Fibroblast of the aortic adventitia (primary cell): Measurements from ENCODE around the gene ANXA8L1. TPM values are rescaled to one million over a fixed set of nuclear protein-coding genes. Genes with fewer than 3 reads are reported as not detected.
A peak's percentile ranks its signal among the peaks of the same experiment; 100 is the strongest.
"Not testable (repeated sequence)": the region's sequence is repeated elsewhere in the genome, so short reads cannot be mapped to it uniquely, and the experiment has no call there.

Experiments
- DNase-seq: peaks from one replicate; pipeline ENCODE4 v3.0.0-alpha.2; 2010; ENCODE audit warnings: low read depth
- H3K4me3 ChIP-seq: 2 replicates; pipeline ENCODE4 v1.5.1; 2011; ENCODE audit warnings: low read depth, mild to moderate bottlenecking, control low read depth, low read length, moderate library complexity
- total RNA-seq: library from RNA; depleted of rRNA; stranded (reverse); fragments of >200 nt; gene quantifications from 2 replicates; pipeline ENCODE4 v1.2.3, GENCODE V29; 2012; ENCODE audit warnings: low replicate concordance

ANXA8L1 gene
- total RNA-seq, 1 donor, result not detected

DNA sequence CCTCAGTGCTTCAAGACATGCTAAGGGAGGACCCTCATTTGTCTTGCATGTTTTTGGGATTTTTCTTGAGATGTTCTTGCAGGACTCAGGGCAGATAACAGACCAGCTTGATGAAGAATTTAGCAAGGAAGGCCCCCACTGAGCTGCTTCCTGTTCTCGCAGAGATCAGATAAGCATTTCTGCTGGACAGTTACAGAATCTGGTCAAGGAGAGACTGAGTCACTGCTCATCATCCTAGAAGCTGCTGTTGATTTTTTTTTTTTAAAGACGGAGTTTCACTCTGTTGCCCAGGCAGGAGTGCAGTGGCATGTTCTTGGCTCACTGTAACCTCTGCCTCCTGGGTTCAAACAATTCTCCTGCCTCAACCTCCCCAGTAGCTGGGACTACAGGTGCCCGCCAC, 1.2 kb upstream of the ANXA8L1 start:
- H3K4me3 ChIP-seq, DNase-seq: not testable (repeated sequence)

DNA sequence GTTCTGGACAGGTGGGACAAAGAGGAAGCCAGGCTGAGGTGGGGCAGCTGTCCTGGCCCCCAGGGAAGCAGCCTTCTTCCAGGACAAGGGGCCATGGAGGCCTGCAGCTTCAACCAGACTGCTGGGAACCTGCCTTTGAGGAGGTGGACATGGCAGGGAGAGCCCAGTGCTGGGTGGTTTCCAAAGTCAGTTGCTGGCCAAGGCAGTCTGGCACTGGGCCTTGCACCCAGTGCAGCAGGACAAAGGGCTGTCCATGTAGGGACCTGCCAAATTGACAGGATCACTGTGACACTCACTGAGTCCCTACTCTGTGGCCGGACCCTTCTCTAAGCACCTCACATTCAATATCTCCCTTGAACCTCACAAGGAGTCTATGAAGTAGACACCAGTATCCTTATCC, 1.4 kb downstream of the ANXA8L1 start:
- H3K4me3 ChIP-seq, DNase-seq: not testable (repeated sequence)

DNA sequence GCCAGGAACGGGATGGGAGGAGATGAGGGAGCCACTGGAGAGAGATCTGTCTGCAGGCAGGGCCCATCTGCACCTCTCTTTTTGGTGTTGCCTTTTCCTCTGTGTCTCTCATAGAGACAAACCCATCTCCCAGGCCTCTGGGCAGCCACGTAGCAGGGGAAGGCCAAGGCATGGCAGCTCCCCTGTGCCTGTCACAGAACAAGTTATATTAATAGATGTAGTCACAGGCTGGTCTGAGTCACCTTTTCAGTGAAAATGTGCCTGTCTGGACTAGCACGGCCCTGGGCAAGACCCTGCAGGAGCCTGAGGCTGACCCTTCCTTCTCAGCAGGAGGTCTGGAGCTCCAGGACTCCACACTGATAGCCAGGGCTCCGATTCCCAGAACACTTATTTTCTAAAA, 2.1 kb downstream of the ANXA8L1 start:
- not testable (repeated sequence) for H3K4me3 ChIP-seq, DNase-seq

DNA sequence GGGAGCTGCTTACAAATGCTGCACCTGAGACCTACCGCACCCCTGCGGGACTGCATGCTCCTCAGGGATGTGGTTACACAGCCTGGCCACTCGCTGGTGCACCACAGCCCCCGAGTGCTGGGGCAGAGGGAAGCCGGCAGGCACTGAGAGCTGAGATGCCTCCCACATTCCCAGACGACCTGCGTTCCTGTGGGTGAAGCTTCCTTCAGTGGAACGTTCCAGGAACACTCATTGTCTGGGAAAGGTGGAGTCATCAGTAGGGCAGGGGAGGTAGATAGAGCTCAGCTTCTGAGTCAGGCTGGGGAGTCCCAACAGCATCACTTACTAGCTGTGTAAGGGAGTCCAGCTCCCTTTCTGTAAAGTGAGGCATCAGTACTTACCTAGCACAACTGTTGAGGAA, 2.5 kb downstream of the ANXA8L1 start:
- DNase-seq, result not testable (repeated sequence)

DNA sequence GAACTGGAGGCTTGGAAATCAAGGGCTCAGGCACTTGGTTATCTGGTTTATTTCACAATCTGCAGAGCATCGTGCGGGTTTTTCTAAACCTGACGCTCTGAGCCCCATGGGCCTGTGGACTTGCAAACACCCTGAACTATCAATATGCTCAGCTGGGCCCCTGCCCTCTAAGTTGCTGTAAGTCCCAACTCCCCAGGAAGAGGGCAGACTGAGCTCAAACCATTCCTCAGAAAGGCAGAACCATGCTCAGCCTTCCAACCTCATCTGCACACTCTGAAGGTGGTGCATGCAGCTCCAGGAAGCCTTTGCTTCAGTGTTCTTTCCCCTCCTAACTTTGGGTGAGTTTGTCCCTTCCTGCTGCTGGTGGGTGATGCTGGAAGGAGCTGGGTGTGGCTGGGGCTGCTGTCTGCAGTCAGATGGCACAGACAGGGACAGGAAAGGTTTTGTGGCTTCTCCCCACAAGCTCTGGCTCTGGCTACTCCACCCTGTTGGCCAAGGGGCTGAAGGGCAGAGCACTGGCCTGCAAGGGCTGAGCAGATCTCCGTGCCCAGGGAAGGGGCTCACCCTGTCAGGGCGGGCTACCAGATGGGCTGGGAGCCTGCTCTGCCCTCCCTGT, 3.8 kb downstream of the ANXA8L1 start:
- not testable (repeated sequence) for DNase-seq, H3K4me3 ChIP-seq

More for the DNA sequence above, 2.5 kb downstream of the ANXA8L1 start:
- H3K4me3 ChIP-seq, result not testable (repeated sequence)

DNA sequence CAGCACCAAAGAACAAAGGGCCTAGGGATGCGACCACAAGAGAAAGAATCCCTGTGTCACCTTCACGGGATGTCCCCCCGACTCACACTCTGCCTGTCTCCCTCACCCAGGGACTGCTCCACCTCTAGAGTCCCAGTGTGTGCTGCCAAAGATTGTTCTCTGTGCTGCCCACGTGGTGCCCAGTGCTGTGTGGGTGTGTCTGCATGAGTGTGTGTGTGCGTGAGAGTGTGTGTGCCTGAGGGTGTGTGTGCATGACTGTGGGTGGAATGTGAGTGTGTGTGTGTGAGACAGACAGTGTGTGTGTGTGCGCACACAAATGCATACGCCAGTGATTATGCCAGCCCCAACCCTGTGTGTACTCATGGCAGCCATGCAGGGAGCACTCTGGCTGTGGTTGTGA, 10.3 kb downstream of the ANXA8L1 start:
- DNase-seq, H3K4me3 ChIP-seq: not testable (repeated sequence)

DNA sequence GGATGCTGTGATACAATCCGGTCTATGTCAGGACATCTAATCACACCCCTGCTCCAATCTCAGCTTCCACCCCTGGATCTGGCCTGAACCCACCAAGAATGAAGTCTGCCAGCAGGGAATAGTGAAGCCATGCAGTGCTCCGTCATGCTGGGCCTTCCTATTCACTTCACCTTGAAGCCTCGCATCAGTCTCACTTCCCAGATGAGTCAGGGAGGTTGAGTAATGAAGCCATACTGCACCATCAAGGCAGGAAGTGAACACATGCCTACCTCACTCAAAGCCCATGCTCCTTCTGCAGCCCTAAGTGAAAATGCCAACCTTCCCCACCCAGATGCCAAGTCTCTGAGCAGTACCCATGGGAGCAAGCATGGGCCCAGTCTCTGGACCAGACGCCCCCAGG, 11.1 kb downstream of the ANXA8L1 start:
- not testable (repeated sequence) for DNase-seq, H3K4me3 ChIP-seq

DNA sequence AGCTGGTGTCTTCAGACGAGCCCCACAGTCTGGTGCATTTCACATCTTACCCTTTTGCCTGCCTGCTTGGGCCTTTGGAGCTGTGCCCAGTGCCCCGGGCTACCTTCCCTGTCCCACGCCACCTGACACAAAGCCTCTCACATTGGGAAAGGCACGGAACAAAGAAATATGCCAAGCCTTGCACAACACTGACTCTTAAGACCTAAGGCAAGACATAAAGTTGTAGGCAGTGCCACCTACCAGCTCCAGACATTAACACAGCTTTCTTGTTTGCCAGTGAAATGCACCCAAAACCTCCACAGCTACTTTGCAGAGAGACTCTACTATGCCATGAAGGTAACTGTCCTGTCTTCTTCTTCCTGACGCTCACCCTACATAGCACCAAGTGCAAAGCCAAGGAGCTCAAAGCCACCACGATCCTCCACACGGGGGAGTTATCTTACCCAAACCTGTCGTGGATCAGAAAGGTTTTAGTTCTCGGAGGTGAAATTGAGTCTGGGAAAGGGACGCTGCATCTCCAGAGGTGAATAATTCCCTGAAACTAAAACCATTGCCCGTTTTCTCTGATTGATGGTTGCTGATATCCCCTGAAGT, 11.8 kb downstream of the ANXA8L1 start:
- H3K4me3 ChIP-seq, DNase-seq: not testable (repeated sequence)

DNA sequence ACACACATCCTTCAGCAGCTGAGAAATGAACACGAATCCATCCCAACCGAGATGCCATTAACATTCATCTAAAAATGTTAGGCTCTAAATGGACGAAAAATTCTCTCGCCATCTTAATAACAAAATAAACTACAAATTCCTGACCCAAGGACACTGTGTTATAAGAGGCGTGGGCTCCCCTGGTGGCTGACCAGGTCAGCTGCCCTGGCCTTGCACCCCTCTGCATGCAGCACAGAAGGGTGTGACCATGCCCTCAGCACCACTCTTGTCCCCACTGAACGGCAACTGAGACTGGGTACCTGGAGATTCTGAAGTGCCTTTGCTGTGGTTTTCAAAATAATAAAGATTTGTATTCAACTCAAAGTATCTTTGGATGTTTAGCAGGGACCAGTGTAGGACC, 15.8 kb downstream of the ANXA8L1 start:
- DNase-seq, H3K4me3 ChIP-seq: not testable (repeated sequence)

DNA sequence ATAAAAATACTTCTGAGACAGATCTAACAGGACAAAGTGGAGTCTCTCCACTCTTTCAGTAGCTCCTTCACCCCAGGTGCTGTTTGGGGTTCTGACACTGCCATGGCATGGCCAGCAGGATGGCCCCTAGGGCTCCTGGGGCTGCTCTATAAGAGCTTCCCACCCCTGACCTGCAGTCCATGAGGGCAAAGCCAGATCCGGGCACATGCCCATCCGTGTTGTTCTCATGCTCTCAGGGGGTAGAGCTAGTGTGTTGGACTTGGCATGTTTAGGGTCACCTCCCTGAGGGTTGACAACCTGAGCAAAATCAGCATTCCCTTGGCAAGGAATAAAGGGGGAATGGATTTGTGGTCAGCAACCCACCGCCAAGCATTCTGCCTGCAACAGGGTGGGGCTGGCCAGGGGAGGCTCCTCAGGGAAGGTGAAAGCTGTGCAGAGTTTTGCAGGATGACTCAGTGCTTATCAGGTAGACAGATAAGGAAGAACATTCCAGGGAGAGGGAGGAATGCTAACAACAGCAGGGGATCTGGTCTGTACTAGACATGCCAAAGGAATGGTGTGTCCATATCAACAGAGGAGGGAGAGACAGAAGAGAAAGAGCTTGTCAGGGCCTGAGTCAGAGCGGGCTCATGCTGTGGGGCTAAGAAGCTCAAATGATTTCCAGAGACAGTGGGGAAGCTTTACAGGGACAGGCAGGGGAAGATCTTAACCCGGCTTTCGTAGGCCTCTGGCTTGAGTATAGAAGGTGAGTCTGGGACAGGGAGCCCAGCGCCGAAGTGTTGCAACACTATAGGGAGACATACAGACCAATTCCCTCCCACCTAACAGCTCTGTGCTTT, 21.1 kb downstream of the ANXA8L1 start:
- peak; percentile 56 for DNase-seq
- H3K4me3 ChIP-seq, result not testable (repeated sequence)

DNA sequence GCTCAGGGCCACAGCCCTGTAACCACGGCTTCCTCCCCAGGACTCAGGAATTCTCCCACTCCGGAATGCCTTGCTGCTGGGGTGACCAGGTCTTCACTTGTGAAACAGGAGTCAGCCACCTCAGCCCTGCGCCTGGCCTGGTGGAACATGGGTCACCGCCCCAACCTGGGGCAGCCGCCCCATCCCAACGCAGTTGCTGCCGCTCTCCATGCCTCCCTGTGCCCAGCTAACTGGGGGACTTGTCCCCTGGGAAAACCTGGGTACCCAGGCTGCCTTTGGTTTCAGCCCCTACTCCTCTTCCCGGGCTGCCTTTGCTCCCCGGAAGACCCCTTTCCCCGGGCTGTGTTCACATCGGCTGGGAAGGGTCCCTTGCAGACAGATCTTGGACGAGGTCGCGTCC, 22.2 kb downstream of the ANXA8L1 start:
- H3K4me3 ChIP-seq, DNase-seq: not testable (repeated sequence)

DNA sequence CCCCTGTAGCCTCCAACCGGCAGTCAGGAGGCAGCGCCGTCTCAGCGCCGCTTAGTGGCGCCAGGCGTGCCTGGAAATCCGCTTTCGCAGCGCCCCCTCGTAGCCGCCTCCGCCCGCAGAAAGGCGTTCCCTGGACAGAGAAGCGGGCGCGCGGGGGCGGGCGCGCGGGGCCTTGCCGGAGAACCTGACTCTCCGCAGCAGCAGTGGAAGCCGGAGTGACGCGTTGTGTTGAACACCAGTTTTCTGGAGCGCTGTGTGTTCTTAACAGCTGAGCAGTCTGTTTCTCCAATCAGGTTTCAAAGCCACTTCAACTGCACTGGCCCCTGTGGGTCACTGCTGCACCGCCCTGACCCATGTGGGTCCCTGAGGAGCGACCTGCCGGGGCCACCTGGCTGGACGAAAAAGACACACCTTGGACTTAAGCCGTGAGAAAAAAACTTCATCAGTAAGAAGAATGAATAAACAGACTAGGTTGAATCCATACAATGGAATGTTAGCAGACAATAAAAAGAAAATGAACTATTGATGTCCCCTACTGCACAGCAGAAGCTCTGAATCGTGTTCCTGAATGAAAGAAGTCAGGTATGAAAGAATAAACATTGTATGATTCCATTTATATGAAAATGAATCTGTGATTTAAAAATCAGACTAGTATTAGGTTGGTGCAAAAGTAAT, 22.8 kb downstream of the ANXA8L1 start:
- H3K4me3 ChIP-seq, result peak overlapping the region; percentile 66
- DNase-seq, result peak; percentile 65

DNA sequence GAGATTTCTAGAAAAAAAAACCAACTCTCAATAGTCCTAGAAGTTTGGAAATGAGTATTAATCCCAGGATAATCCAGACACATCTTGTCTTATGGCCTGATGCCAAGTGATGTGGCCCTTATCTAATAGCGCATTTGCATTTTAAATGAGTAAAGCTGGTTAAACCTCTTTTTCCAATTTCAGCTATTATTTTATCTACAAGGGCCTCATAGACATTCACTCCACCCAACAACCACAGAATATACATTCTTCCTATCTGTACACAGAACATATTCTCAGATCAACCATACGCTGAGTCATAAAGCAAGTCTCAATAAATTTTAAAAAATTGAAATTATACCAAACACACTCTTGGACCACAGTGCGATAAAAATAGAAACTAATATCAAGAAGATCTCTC, 34.0 kb downstream of the ANXA8L1 start:
- DNase-seq, H3K4me3 ChIP-seq: not testable (repeated sequence)

DNA sequence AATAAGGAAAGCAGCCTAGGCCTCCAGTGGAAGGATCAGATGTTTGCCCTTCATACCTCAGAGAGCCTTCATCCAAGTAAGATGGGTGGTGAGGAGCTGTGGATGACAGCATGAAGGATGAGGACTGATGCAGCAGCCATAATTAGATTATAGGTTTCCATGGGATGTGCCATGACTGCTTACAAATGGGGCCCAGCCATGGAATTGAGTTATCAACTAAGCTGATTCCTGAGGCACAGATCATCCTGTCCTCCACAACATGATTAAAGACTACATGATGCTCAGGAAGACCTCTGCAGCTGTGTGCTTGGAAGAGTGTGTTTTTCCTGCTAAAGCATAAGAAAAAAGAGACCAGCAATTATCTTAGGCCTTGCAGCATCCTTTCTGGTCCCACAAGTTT, 35.5 kb downstream of the ANXA8L1 start:
- H3K4me3 ChIP-seq, DNase-seq: not testable (repeated sequence)

DNA sequence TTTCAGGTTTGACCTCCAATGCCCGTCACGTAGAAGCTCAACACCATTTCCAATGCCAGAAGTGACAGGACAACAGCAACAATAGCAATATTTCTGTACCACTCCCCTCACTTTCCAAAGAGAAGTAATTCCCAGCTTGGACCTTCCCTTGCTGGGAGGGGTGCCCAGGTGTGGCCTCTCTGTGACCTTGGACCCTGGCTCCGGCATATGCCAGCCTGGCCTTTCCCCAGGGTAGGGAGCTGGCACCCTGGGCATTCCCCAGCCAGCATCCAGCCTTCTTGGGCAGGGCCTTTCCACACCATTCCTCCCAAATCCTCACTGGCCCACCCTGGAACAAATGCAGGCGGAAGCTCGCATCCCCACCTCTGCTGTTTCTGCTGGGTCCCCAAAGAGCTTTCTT, 37.1 kb downstream of the ANXA8L1 start:
- not testable (repeated sequence) for DNase-seq, H3K4me3 ChIP-seq

DNA sequence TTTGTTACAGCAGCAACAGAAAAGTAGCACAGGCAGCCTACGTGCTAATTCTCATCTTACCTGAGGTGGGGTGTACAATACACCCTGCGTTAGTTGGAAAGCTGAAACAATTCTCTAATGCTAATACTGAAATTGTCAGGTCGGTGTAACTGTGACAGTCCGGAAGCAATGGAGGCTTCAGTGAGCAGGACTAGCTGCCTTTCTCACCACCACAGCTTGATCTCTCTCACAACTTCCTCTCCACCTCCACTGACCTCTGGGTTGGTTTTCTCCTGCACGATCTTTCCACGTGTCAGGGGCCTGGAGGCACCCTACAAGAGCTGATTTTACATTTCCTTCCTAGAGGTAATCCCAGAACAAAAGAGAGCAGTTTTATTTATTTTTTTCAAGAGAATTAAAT, 39.7 kb downstream of the ANXA8L1 start:
- DNase-seq, H3K4me3 ChIP-seq: not testable (repeated sequence)

DNA sequence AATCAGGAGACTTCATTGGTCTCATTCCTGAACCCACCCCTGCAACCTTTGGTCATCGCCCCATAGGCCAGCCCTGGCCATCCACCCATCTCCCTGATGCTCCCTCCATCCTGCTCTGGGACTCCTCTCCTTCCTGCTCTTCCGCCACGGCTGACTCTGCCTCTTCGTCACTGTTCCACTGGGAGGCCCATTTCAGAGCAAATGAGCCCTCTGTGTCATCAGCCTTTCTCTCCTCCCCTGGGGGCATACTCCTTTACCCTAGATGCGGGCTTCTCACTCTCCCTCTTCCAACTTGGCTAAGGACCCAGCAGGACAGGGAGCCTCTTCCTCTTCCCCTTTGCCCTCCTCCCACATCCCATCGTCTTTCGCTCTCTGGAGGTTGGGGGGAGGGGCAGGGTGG, 42.7 kb downstream of the ANXA8L1 start:
- not testable (repeated sequence) for H3K4me3 ChIP-seq, DNase-seq

DNA sequence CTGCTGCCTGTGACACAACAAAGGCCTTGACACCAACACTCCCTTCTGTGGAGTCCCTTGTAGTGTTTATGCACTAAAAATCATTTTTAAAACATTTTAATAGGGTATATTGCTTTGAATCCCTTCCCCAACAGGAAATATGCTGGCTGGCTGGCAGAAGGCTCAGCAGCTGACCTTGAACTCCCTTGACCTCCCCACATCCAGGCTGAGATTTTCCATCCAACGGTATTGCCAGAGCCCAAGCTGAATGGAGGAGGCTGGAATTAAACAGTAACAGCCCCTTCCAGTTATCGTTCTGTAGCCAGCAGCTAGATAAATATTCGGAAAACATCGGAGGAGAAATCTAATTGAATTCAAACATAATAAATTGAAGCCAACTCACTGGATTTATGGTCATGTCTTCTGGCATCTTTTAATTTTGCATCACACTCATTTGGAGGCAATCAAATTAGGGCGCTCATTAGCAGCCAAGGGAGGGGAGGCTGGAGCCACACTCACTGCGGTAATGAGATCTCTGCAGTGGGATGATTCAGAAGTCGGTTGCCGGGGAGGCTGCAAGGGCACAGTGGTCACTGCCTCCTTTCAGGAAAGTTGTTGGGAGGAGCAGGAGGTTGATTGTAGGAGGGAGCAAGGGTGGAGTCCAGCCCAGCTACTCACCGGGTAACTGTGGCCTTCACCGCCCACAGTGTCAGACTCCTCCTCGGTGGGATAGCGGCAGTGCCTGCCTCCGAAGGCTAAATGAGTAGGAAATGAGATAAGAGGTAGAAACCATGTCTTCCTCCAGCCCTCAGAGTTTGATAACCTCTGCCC, 44.2 kb downstream of the ANXA8L1 start:
- not testable (repeated sequence) for H3K4me3 ChIP-seq, DNase-seq
